GM10266 (cell line): ENCODE data around the gene PPAN.

Experiments used
- DNase-seq: peaks from one replicate; pipeline ENCODE4 v3.0.0; 2012; ENCODE audit errors: extremely low spot score
- CTCF ChIP-seq: IDR thresholded peaks from 2 replicates; pipeline ENCODE4 v1.5.1; 2012; ENCODE audit warnings: mild to moderate bottlenecking, low read depth; ENCODE audit not compliant: control insufficient read depth, insufficient read depth; ENCODE audit errors: missing control alignments

Gene PPAN

GRCh38 chr19:10111405-10111811 lies 5.2 kb downstream of the PPAN start, which contains the start of gene P2RY11:
Gene P2RY11 (plus strand): TSS chr19:10111693. CDS start chr19:10111722, 29 bp downstream.
- DNase-seq = peak; percentile 70
- no peak for TF ChIP-seq CTCF

- no peak for DNase-seq
- no peak for TF ChIP-seq CTCF
Observed at GRCh38 chr19:10112037-10112761, 6.0 kb downstream of the PPAN start.

GRCh38 chr19:10112895-10113591 lies 6.9 kb downstream of the PPAN start:
- peak; percentile 73 for DNase-seq
- peak; percentile 83 for TF ChIP-seq CTCF

DNA sequence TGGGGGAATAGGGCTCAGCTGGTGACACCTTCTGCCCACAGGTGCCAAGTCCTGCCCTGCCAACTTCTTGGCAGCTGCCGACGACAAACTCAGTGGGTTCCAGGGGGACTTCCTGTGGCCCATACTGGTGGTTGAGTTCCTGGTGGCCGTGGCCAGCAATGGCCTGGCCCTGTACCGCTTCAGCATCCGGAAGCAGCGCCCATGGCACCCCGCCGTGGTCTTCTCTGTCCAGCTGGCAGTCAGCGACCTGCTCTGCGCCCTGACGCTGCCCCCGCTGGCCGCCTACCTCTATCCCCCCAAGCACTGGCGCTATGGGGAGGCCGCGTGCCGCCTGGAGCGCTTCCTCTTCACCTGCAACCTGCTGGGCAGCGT lies 7.4 kb downstream of the PPAN start:
- no peak for DNase-seq
- TF ChIP-seq CTCF = no peak

GRCh38 chr19:10113964-10114650 lies 7.9 kb downstream of the PPAN start:
- no peak for DNase-seq
- no peak for TF ChIP-seq CTCF

DNA sequence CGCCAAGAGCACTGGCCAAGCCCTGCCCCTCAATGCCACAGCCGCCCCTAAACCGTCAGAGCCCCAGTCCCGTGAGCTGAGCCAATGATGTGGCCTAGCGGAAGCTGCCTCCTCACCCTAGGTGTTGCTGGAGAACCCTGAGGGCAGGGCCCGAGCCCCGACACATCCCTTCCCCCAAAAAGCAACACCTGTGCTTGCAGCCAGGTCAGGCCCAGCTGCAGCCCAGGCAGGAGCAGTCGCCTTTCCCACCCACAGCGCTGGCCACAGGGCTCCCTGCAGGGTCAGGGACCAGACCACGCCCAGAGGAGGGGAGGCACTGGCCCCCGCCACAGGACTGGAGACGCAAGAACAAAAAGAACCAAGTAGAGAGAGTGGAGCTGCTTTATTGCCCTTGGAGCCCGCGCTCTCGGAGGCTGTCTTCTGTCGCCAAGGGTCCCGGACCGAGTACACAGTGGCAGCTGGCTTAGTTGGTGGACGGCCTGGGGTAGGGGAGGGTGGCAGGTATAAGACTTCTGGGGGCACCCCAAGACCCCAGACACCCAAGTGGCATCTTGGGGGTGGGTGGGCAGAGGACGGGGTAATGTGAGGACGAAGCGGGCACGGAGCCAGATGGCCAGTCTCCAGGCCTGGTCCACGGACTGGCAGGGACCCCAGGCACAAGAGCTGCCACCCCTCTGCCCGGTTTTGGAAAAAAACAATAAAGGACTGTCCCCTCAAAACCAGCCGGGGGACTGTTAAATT lies 8.7 kb downstream of the PPAN start:
- no peak for TF ChIP-seq CTCF
- no peak for DNase-seq
